GM12892 (cell line): ENCODE measurements around the gene TP73.

Experiments used
- POLR2A ChIP-seq: IDR thresholded peaks from 2 replicates; pipeline ENCODE4 v1.6.1; 2011; ENCODE audit warnings: low read depth, low read length, control low read depth
- POLR2AphosphoS5 ChIP-seq: IDR thresholded peaks from 2 replicates; pipeline ENCODE4 v1.6.1; 2011; ENCODE audit warnings: low read depth, low read length, control low read depth
- TAF1 ChIP-seq: IDR thresholded peaks from 2 replicates; pipeline ENCODE4 v1.6.1; 2011; ENCODE audit warnings: low read depth, mild to moderate bottlenecking, control low read depth, low read length, borderline replicate concordance

GRCh38 chr1:3706651-3707297 lies 54.5 kb downstream of the TP73 start:
- TF ChIP-seq POLR2AphosphoS5 (no peak), POLR2A (no peak), TAF1 (no peak)
